T-helper 1 cell treated with Interleukin-12 subunit alpha and Interleukin-12 subunit beta and Interleukin-4 antibody, amounts not matched to agents 30 ng/mL and 1 ng/mL, for 36 hours (primary cell): ENCODE results near the gene DIP2C. TPM values are rescaled to one million over a fixed set of nuclear protein-coding genes. Genes with fewer than 3 reads are reported as not detected.
"Not testable (repeated sequence)": the region's sequence is repeated elsewhere in the genome, so short reads cannot be mapped to it uniquely, and the experiment has no call there.

Source experiments
- intact Hi-C: fragments of 100-400 bp; cut with micrococcal nuclease; formaldehyde crosslinking; loops from one replicate; pipeline ENCODE4 v1.15.1; 2024
- total RNA-seq: library from RNA; stranded (reverse); gene quantifications from 2 replicates; pipeline ENCODE4 v1.2.3, GENCODE V29; 2022

Gene DIP2C
- total RNA-seq, 1 donor from 2014 or later: 2.8 TPM

DNA sequence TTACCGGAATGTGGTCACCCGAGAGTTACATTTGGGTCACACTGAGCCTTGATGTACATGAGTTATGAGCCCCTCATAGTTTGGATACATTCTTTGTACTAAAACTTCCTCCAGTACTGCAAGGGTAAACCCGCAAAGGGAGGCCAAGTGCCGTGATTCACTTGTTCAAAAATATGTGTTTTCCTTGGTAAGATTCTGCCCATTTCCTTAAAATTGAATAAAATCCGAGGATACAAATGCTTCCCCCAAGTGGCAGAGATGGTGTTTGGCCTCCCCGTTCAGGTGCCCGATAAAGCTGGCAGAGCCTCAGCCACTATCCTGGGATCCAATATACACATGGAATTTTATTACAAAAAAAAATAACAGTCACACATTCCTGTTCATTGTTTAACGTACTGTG lies 268.3 kb downstream of the DIP2C start:
- intact Hi-C loops: no loop called here

DNA sequence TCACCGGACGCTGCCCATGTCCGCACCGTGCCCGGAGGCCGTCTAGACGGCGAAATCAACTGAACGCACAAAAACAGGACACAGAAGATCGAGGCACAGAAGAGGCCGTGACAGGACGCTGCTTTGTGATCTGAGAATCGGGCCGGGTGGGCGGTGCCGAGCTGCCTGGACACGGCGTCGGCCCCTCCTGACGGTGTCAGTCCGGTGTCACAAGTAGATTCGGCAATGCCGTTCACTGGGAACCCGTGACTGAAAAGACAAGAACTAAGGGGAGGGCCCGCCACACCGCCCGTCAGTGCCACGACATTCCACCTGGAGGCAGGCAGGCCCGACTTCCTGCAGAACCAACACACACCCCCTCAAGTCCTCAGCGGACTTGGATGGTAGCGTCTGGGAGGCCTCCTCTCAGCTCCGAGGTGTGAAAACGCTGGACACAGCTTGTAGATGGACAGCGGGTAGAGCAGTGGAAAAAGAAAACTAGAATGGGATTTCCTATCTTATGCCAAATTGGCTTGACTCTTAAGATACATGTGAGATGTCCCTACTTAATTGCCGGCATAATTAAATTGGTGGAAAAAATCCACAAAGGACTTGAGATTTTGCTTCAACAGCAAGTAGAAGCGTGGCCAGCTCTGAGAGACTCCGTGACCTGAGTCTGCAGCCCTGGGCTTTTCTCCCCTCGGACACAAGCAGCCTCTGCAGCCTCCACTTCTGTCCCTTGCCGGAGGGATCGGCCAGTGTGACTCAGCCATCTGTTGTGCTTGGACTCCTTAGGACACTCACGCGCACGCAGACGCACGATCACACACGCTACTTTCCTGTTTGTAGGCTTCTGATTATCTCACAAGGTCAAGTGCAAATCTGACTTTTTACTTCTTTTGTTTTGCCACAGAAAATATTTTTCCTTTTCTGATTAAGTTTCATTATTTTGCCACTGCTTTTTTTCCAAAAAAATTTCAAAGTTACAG lies 269.0 kb downstream of the DIP2C start:
- intact Hi-C loops: no loop called here

DNA sequence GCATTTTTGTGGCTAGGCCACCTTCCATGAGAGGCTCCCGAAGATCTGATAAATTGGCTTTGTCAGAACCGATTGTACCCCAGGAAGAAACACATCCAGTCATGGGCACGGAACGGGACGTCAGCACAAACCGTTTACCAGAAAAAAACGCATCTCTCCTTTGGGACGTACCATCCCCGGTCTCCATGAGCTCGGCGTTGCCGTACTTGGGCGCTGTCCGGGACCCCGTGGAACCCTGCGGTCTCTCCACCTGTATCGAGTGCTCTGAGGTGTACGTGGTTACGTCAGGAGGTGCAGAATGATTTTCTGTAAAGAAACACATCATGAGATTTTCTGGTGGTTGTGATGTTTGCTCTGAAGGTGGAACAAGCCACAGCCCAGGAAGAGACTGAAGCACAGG lies 270.6 kb downstream of the DIP2C start:
- intact Hi-C loops: no loop called here

DNA sequence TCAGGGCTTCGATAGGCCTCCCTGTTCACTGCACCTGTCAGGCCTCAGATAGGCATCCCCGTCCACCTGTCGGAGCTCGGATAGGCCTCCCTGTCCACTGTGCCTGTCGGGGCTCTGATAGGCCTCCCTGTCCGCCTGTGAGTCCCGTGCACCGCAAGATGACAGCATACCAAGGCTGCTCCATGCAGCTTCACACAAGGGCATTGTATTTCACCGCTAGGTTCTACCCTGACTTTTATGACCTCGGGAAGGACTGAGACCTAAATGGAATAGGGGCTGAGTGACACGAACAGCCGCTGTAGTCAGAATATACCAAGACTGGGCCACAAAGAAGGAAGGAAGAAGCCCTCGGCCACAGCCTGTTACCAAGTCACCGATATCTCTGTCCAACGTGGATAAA lies 271.2 kb downstream of the DIP2C start:
- intact Hi-C loops: no loop called here

GRCh38 chr10:416091-416515 lies 273.4 kb downstream of the DIP2C start:
- intact Hi-C loops: no loop called here

- intact Hi-C loops: no loop called here
Observed at GRCh38 chr10:413662-414071, 275.8 kb downstream of the DIP2C start.

- intact Hi-C loops: no loop called here
Observed at GRCh38 chr10:412109-412508, 277.4 kb downstream of the DIP2C start.

GRCh38 chr10:411603-412002 lies 277.9 kb downstream of the DIP2C start:
- intact Hi-C loops: no loop called here

DNA sequence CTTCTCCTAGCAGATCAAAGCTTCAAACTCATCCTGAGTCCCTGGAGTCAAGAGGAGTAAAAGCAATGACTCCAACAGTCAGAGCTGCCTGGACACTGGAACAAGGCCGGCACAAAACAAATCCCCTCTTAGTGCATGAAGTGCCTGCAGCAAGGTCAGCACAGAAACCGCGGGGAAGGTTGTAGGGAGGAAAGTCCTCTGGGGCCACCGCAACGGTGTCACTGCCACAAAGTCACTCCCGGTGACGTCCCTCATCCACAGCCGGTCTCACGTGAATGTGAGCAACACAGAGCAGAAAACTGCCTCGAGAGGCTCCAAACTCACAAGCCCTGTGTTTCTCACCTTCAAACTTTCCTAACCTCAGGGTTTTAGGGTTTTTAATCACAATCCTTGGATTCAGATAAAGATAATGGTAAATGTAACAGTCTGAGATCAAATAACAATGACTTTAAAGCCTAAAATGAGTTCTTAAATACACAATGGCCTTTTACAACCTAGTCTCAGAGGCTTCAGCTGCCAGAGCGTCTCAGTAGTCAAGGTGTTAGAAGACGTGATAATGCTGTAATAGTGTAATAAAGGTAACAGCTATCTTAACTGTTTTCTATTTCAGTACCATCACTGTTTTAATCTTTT lies 279.9 kb downstream of the DIP2C start:
- intact Hi-C loops: no loop called here

- intact Hi-C loops: no loop called here
Observed at GRCh38 chr10:408236-408635, 281.2 kb downstream of the DIP2C start.

- intact Hi-C loops: no loop called here
Observed at GRCh38 chr10:406976-407375, 282.5 kb downstream of the DIP2C start.

DNA sequence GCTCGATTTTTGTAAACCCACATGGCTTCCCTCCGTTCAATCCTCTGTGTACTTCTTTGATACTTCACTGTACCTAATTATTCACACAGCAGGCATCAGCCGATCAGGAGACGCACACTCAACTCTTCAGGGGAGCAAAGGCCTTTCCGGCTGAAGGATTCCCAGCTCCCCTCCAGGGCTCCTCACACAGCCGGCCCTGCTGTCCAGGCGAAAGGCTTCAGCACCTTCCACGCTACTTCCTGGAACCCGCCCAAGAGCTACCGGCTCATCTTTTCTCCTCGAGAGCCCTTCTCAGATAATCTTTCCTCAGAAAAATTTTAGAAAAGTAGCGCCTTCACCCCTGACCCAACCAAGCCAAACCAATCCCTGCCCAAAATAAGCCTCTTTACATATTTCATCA lies 283.8 kb downstream of the DIP2C start:
- intact Hi-C loops: no loop called here

- intact Hi-C loops: no loop called here
Observed at GRCh38 chr10:404991-405390, 284.5 kb downstream of the DIP2C start.

DNA sequence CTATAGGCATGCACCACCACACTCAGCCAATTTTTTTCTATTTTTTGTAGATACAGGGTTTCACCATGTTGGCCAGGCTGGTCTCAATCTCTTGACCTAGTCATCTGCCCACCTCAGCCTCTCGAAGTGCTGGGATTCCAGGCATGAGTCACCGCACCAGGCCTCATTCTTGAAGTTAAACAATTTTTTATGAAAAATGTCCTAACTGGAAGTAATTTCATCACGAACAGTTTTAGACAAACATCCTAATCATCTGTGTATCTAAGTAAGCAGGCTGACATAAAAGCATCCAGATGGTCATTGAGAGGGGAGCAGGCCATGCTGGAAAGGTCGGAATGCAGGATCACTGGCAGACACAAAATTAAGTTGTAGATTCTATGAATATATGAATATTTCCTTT lies 285.1 kb downstream of the DIP2C start:
- intact Hi-C loops: no loop called here

DNA sequence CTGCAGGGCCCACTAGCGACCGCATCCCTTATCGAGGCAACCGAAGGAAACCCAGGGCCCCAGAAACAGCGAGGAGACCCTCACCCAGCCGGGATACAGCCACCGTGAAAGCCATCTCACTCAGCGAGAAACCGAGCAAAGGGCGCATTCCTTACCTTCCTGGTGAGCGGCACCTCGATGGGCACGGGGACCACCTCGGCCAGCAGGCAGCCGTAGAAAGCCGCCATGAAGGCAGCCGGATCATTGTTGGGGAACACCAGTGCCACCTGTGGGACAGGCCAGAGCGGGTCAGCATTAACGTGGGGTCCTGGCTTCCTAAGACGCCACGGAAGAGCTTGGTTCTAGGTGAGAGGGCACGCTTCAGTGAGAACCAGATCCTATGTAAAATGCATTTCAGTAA lies 290.5 kb downstream of the DIP2C start:
- intact Hi-C loops: no loop called here

DNA sequence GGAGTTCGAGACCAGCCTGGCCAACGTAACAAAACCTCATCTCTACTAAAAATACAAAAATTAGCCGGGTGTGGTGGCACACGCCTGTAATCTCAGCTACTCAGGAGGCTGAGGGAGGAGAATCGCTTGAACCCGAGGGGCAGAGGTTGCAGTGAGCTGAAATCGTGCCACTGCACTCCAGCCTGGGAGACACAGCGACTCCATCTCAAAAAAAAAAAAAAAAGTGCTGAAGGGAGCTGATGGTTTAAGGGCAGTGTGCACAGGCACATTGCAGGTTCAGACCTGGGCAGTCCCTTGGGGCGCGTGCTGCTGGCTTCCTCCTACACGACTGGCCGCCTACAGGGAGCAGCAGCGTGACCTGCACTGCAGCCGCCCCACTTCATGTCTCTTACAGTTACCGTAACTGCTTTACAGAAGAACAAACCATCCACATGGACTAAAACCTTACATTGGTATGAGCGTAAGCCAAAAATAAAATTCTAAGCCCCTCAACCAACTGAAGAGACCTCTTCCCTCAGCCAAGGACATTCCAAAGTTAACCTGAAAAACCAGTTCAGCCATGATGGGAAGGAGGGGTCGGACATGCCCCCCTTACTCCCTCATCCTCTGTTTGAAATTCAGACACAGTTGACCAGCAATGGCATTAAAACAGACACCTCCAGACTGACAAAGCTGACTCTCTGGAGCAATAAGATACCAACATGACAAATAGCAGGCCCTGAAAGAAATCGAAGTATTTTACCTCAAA lies 292.0 kb downstream of the DIP2C start:
- intact Hi-C loops: no loop called here

GRCh38 chr10:396535-397220 lies 292.8 kb downstream of the DIP2C start:
- intact Hi-C loops: no loop called here

- intact Hi-C loops: no loop called here
Observed at GRCh38 chr10:396107-396506, 293.4 kb downstream of the DIP2C start.

DNA sequence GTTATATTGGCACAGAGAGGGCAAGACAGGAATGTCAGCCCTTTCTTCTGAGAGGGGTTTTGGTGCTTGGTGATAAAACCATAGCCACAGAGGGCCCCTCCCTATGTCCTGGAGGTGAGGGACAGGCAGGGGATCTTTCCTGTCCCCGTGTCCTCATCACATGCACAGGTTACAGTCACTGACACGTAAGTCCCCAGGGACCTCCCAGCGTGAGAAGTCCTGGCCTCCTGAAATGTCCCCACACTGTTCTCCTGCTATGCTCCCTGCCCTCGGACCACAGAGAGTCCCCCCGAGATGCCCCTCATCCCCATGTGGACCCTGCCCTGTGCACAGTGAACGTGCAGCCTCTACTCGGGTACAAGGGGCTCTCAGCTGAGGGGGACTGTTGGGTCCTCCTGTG lies 293.8 kb downstream of the DIP2C start:
- intact Hi-C loops: no loop called here

GRCh38 chr10:394439-395101 lies 294.9 kb downstream of the DIP2C start:
- intact Hi-C loops: not testable (repeated sequence)
